Astrocyte (in vitro differentiated cells and primary cell): Measurements from ENCODE around the gene WIPF2. TPM values are rescaled to one million over a fixed set of nuclear protein-coding genes. Genes with fewer than 3 reads are reported as not detected.
A peak's percentile ranks its signal among the peaks of the same experiment; 100 is the strongest.
"Not testable (repeated sequence)": the region's sequence is repeated elsewhere in the genome, so short reads cannot be mapped to it uniquely, and the experiment has no call there.

Experiments
- DNase-seq: peaks from one replicate; pipeline ENCODE4 v3.0.0-alpha.2; 2010; ENCODE audit warnings: low read depth
- FAIRE-seq: peaks from 2 replicates; lab custom pipeline; 2011; peaks lifted over from hg19 to GRCh38; lab: Jason Lieb, UNC
- H2AFZ ChIP-seq: 2 replicates; pipeline ENCODE4 v1.6.0; 2012; ENCODE audit warnings: low read depth, low read length, inconsistent platforms
- H3K27ac ChIP-seq: 2 replicates; pipeline ENCODE4 v1.5.1; 2011; ENCODE audit warnings: low read depth, low read length, inconsistent platforms
- H3K27me3 ChIP-seq: 2 replicates; pipeline ENCODE4 v1.6.0; 2011; ENCODE audit warnings: low read length, inconsistent platforms; ENCODE audit not compliant: insufficient read depth
- H3K36me3 ChIP-seq: 2 replicates; pipeline ENCODE4 v1.5.1; 2011; ENCODE audit warnings: low read length, inconsistent platforms; ENCODE audit not compliant: insufficient read depth
- H3K4me1 ChIP-seq: 2 replicates; pipeline ENCODE4 v1.5.1; 2011; ENCODE audit warnings: low read length, inconsistent platforms; ENCODE audit not compliant: insufficient read depth
- H3K4me2 ChIP-seq: 2 replicates; pipeline ENCODE4 v1.6.0; 2012; ENCODE audit warnings: low read length, inconsistent platforms
- H3K4me3 ChIP-seq: 2 replicates; pipeline ENCODE4 v1.5.1; 2011; ENCODE audit warnings: low read depth, mild to moderate bottlenecking, low read length, inconsistent platforms; ENCODE audit not compliant: insufficient read depth
- H3K79me2 ChIP-seq: 2 replicates; pipeline ENCODE4 v1.6.0; 2012; ENCODE audit warnings: mild to moderate bottlenecking, low read length, inconsistent platforms; ENCODE audit not compliant: insufficient read depth
- H3K9ac ChIP-seq: 2 replicates; pipeline ENCODE4 v1.6.0; 2012; ENCODE audit warnings: mild to moderate bottlenecking, low read length, inconsistent platforms
- H3K9me3 ChIP-seq: 2 replicates; pipeline ENCODE4 v1.5.1; 2012; ENCODE audit warnings: low read depth, mild to moderate bottlenecking, low read length, inconsistent platforms; ENCODE audit not compliant: insufficient read depth
- H4K20me1 ChIP-seq: 2 replicates; pipeline ENCODE4 v1.6.0; 2012; ENCODE audit warnings: low read length, inconsistent platforms; ENCODE audit not compliant: insufficient read depth
- H3K27ac Mint-ChIP-seq: one replicate; pipeline ENCODE4 v1.8.0; 2021; ENCODE audit warnings: mild to moderate bottlenecking, mixed read lengths; ENCODE audit not compliant: unreplicated experiment
- H3K27me3 Mint-ChIP-seq: one replicate; pipeline ENCODE4 v1.8.0; 2021; ENCODE audit warnings: low read depth, mixed read lengths; ENCODE audit not compliant: unreplicated experiment
- H3K36me3 Mint-ChIP-seq: one replicate; pipeline ENCODE4 v1.8.0; 2021; ENCODE audit warnings: low read depth, mixed read lengths; ENCODE audit not compliant: unreplicated experiment
- H3K4me1 Mint-ChIP-seq: one replicate; pipeline ENCODE4 v1.8.0; 2021; ENCODE audit warnings: low read depth, mixed read lengths; ENCODE audit not compliant: unreplicated experiment
- H3K4me3 Mint-ChIP-seq: one replicate; pipeline ENCODE4 v1.8.0; 2021; ENCODE audit warnings: mild to moderate bottlenecking, moderate library complexity, mixed read lengths; ENCODE audit not compliant: unreplicated experiment
- H3K9me3 Mint-ChIP-seq: one replicate; pipeline ENCODE4 v1.8.0; 2021; ENCODE audit warnings: mild to moderate bottlenecking, mixed read lengths; ENCODE audit not compliant: unreplicated experiment
- EZH2 ChIP-seq: IDR thresholded peaks from 2 replicates; pipeline ENCODE4 v1.6.1; 2012; ENCODE audit warnings: mild to moderate bottlenecking, low read length, inconsistent platforms; ENCODE audit not compliant: insufficient read depth
- total RNA-seq: library from RNA; stranded (reverse); gene quantifications from 2 replicates; pipeline ENCODE4 v1.2.1, GENCODE V29; 2021
- TF ChIP-seq, protein P1 (sequence below): IDR thresholded peaks from 2 replicates; pipeline ENCODE4 v1.5.1; 2011; ENCODE audit warnings: low read depth, mild to moderate bottlenecking, inconsistent platforms, low read length, moderate library complexity; ENCODE audit not compliant: insufficient read depth

Gene WIPF2
- total RNA-seq, 1 donor from 2014 or later, result 30.7 TPM

GRCh38 chr17:40297511-40297910 lies 78.4 kb downstream of the WIPF2 start:
- no peak for TF ChIP-seq EZH2
- TF ChIP-seq, protein P1, sequence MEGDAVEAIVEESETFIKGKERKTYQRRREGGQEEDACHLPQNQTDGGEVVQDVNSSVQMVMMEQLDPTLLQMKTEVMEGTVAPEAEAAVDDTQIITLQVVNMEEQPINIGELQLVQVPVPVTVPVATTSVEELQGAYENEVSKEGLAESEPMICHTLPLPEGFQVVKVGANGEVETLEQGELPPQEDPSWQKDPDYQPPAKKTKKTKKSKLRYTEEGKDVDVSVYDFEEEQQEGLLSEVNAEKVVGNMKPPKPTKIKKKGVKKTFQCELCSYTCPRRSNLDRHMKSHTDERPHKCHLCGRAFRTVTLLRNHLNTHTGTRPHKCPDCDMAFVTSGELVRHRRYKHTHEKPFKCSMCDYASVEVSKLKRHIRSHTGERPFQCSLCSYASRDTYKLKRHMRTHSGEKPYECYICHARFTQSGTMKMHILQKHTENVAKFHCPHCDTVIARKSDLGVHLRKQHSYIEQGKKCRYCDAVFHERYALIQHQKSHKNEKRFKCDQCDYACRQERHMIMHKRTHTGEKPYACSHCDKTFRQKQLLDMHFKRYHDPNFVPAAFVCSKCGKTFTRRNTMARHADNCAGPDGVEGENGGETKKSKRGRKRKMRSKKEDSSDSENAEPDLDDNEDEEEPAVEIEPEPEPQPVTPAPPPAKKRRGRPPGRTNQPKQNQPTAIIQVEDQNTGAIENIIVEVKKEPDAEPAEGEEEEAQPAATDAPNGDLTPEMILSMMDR, result no peak

DNA sequence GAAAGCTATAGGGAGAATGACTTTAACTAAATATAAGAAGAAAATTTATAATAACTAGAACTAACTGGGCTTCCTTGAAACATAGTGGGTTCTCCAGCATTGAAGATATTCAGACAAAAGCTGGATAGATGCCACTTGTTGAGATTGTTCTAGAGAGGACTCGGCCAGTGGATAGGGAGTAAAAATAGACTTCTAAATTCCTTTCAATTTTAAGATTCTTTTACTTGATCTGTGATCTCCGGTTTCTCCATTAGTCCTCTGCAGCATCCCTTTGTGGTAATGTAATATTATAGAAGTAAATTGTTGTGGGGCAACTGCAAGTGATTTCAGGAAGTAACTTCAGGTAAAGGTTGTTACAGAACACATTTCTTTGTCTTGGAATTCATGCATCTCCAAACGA lies 79.6 kb downstream of the WIPF2 start:
- no peaks in the 10 kb centered on the region for H3K27me3 ChIP-seq
- peaks cover 37% of the 10 kb centered on the region for H3K36me3 ChIP-seq
- Mint-ChIP-seq H3K9me3 (no peaks in the 10 kb centered on the region), H3K4me1 (peaks cover 13% of the 10 kb centered on the region), H3K36me3 (no peaks in the 10 kb centered on the region), H3K27ac (no peak overlapping the region), H3K27me3 (no peaks in the 10 kb centered on the region), H3K4me3 (no peak overlapping the region)
- DNase-seq (peak; percentile 63), FAIRE-seq (no peak)
- peaks cover 11% of the 10 kb centered on the region for H3K4me1 ChIP-seq
- no peaks in the 10 kb centered on the region for H3K79me2 ChIP-seq
- peaks cover 6% of the 10 kb centered on the region for H4K20me1 ChIP-seq
- H3K4me2 ChIP-seq, result no peak overlapping the region
- H3K9ac ChIP-seq, result no peak overlapping the region
- H3K27ac ChIP-seq, result no peak overlapping the region
- H3K4me3 ChIP-seq, result no peak overlapping the region
- no peak for TF ChIP-seq EZH2
- TF ChIP-seq, protein P1, result no peak
- no peak overlapping the region for H2AFZ ChIP-seq
- H3K9me3 ChIP-seq, result no peaks in the 10 kb centered on the region

More at GRCh38 chr17:40297511-40297910, 78.4 kb downstream of the WIPF2 start:
- Histone ChIP-seq H4K20me1 (no peaks in the 10 kb centered on the region), H3K27me3 (no peaks in the 10 kb centered on the region), H3K9ac (no peak overlapping the region), H3K4me1 (peaks cover 4% of the 10 kb centered on the region), H3K27ac (no peak overlapping the region), H3K9me3 (no peaks in the 10 kb centered on the region), H3K79me2 (no peaks in the 10 kb centered on the region), H3K4me2 (no peak overlapping the region), H3K36me3 (peaks cover 42% of the 10 kb centered on the region), H3K4me3 (no peak overlapping the region), H2AFZ (no peak overlapping the region)
- H3K9me3 Mint-ChIP-seq, result no peaks in the 10 kb centered on the region
- no peak overlapping the region for H3K4me3 Mint-ChIP-seq
- DNase-seq (no peak), FAIRE-seq (no peak)
- no peaks in the 10 kb centered on the region for H3K36me3 Mint-ChIP-seq
- H3K27me3 Mint-ChIP-seq, result no peaks in the 10 kb centered on the region
- H3K4me1 Mint-ChIP-seq, result peaks cover 5% of the 10 kb centered on the region
- no peak overlapping the region for H3K27ac Mint-ChIP-seq

DNA sequence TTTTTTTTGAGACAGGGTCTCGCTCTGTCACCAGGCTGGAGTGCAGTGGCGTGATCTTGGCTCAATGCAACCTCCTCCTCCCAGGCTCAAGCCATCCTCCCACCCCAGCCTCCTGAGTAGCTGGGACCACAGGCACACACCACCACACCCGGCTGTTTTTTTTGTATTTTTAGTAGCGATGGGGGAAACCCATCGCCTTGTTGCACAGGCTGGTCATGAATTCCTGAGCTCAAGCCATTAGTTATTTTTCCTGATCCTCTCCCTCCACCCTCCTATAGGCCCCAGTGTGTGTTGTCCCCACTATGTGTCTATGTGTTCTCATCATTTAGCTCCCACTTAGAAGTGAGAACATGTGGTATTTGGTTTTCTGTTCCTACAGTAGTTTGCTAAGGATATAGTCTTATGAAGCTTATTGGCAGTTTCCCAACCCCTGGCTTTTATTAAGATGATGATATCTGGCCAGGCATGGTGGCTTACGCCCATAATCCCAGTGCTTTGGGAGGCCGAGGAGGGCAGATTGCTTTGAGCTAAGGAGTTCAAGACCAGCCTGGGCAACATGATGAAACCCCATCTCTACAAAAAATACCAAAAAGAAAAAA lies 80.2 kb downstream of the WIPF2 start:
- H3K36me3 Mint-ChIP-seq, H3K9me3 ChIP-seq, H3K79me2 ChIP-seq, FAIRE-seq, H3K9me3 Mint-ChIP-seq, H3K27ac ChIP-seq, H3K4me2 ChIP-seq, H3K27ac Mint-ChIP-seq, H3K4me3 Mint-ChIP-seq, H3K9ac ChIP-seq, H3K27me3 Mint-ChIP-seq, H2AFZ ChIP-seq, DNase-seq, H3K4me3 ChIP-seq, H3K27me3 ChIP-seq: not testable (repeated sequence)
- H4K20me1 ChIP-seq, result peaks cover 11% of the 10 kb centered on the region
- peaks cover 16% of the 10 kb centered on the region for H3K4me1 ChIP-seq
- H3K36me3 ChIP-seq, result peaks cover 32% of the 10 kb centered on the region
- peaks cover 18% of the 10 kb centered on the region for H3K4me1 Mint-ChIP-seq
